ENCODE measurements around the gene SPEN.

The SPEN gene

GRCh38 chr1:15945011-15945831 lies 97.7 kb downstream of the SPEN start:
- no peak for DNase-seq

GRCh38 chr1:15945832-15946448 lies 98.4 kb downstream of the SPEN start:
- DNase-seq = no peak

DNA sequence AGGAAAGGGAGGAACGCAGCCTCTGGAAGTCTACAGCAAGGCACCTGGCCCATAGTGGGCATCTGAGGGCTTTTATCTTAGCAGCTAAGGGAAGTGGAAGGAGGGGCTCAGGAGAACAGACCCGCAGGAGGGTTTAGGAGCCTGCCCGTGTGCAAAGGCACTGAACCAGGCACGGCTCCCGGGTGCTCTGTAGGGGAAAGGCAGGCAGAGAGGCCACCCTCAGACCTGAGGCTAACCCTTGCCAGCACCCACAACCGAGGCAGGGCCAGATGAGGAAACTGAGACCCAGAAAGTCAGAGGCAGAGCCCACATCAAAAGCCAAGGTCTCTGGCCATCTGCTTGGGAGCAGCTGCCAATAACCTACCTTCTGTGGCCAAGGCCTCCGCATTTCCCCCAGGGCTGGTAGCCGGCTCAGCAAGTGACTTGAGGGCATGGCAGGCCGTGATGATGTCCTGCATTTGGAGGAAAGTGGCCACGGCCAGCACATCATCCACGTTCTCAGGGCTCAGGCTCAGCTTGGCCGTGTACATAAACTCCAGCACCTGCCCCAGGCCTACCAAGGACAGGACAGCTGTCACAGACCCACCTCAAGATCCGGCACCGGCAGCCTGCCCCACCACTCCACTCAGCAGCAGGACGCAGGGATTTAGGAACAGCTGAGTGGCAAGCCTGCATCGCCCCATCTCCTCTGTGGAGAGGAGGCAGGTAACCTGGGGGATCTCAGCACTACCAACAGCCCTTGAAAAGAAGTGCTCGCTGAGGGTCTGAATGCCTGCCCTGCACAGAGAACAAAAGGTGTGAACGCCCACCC lies 99.3 kb downstream of the SPEN start:
- peak in 1 of 56 donors; percentile 18 for DNase-seq

- DNase-seq = peak in 1 of 56 donors; percentile 33
Measured at GRCh38 chr1:15947382-15948090, 100.0 kb downstream of the SPEN start.

- DNase-seq = no peak
Measured at GRCh38 chr1:15948091-15948591, 100.6 kb downstream of the SPEN start.

GRCh38 chr1:15948595-15949452 lies 101.3 kb downstream of the SPEN start:
- peak in 5 of 56 donors; percentile 30 to 52 (median 38) for DNase-seq

DNA sequence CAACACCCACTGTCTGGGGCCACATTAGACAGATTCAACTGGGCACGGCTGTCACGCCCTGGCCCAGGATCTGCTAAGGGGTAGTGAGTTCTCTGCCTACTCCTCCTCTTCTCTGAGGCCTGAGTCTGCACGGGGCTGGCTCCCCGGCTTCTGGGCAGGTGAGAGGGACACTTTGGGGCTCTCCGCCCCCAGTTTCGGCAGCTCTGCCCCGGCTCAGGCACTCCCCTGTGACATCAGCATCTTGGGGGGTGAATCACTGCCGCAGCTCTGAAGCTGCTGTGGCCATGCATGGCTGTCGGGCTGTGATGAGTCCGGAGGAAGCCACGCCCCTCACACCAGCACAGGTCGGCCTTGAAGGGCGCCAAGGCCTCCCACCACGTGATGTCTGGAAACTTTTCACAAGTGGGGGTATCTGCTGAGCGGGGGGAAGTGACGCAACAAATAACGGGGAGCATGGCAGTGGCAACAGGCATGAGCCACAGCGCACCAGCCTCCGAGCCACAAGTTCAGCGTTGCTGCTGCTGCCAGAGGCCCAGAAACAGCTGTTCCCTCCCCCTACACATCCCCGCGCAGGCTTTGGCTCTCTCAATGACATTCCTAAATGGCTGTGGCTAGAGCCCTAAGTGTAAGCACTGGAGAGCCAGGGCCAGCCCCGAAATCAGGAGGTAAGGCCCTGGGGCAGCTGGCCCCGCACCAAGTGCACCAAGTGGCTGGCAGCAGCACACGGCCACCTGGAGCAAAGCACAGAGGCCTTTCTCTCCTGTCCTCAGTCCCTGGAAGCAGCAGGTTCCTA lies 102.1 kb downstream of the SPEN start:
- peak in 33 of 56 donors; percentile 23 to 89 (median 56) for DNase-seq

DNA sequence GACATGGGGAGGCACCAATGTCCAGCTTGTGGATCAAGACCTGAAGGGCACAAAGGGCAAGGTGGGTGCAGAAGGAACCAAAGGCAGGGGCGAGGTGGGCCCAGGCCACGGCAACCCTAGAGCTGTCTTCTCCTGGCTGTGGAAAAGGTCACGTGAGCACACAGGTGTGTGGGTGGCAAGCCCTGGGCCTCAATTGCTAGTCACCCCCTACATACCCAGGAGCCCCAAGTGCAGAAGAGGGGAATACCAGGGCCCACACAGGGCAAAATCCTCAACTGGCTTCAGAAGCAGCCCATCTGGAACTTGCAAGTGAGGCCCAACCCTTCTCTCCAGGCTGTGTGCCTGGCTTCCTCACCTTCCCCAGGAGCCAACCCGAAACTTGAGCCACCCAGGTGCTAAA lies 102.8 kb downstream of the SPEN start:
- no peak for DNase-seq

GRCh38 chr1:15950763-15951295 lies 103.3 kb downstream of the SPEN start:
- DNase-seq = peak in 1 of 56 donors; percentile 20

DNA sequence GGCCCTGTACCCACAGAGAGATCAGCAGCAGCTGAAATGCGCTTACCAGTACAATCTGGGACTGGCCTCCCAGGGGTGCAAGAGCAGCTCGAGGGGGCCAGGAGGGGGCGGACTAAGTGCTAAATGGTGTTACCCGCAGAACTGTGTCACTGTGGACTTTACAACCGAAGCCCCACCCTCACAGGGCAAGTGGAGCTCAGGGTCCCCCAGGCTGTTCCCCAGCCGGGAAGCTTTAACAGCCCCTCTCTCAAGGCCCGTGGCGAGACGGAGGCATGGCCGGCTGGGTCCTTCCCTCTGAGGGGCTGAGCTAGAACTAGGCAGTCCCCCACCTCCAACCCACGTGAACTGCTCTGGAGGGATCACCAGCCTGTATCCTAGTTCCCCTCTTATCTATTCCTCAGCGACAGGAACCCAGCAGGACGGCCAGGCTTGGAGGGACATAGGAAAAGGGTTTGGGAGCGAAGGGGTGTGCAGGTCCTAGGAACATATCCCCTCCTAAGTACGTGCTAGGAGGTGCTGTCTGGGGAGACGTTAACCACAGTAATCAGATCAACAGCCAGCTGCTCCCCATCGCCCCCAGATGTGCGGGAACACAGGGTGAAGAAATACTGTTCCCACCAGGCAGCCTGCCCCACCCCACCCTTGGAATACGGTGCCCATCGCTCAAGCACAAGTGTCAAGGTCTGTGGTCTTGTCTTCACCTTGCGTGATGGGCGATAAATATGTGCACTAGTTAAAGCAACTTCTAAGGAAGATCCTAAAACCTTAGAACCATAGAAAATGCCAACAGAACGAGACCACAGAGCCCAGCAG lies 104.0 kb downstream of the SPEN start:
- no peak for DNase-seq

DNA sequence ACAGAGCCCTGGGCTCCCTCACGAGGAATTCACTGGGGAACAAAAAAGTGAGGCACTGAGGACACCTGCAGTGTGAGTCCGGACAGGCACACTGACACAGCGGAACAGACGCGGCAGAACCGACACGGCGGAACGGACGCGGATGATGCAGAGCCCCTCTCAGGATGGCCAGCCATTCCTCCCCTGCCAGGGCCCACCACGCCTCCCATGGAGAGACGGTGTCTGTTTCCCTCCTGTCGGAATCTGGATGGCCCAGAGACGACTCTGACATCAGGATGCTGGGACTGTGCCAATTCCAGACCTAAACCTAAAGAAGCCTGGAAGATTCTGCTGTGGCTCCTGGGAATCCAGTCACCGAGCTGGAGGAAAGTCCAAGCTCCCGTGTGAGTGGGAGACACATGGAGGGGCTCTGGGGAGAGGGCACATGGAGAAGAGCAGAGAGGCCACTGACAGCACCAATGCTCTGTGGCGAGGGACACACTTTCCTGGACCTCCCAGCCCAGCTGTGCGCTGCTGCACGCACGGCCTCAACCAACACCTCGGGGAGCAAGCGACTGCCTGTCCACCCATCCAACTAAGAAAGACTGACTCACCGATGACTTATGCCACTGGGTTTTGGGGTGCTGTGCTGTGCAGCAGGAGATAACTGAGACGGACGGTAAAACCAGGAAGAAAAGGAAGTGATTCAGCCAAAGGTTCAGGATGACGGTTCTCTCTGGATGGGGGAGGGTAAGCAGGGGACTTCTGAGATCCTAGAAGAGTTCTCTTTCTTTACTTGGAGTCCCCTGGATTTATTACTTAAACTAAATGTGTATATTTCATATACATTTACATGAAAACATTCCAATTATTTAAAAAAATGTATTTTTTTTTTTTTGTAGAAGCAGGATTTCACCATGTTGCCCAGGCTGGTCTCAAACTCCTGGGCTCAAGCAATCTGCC lies 105.1 kb downstream of the SPEN start:
- DNase-seq = no peak

DNA sequence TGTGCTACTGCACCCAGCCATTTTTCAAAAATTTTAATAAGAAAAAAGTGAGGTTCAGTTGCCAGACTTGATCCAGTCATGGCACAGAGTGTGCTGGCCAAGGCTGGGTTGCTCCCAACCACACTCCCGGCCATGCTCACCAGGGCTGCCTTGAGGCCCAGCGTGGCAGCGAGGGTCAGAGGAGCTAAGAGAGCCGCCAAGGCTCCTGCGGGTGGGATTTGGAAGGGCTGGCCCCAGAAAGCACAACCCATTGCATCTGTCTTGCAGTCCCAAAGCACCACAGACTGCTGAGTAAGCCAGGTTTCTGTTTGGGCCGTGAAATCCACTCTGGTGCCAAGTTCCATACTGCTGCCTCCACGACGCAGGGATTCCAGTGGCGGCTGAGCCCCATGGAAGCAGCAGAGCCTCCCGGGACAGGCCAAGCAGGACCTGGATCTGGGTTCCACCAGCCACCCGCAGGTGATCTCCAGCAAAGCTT lies 105.8 kb downstream of the SPEN start:
- no peak for DNase-seq

DNA sequence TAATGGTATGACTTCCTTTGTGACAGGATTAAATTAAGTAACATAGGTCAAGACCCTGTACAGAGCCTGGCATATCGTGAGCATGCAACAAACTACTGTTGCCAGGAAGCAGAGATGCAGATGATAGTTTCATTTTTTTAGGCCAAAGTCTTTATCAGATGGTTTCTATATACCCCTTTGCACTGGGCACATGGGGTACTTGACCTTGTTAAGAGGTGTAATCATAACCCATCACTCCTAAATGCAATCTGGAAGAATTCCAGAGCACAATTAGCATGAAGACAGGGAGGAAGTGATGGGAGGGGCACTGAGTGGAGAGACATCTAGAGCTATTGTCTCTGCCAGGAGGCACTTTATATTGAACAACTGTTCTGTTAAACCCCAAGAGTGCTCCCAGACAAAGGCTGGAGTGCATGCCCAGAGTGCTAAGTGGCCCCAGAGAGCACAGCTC lies 106.3 kb downstream of the SPEN start:
- peak in 1 of 56 donors; percentile 28 for DNase-seq

DNA sequence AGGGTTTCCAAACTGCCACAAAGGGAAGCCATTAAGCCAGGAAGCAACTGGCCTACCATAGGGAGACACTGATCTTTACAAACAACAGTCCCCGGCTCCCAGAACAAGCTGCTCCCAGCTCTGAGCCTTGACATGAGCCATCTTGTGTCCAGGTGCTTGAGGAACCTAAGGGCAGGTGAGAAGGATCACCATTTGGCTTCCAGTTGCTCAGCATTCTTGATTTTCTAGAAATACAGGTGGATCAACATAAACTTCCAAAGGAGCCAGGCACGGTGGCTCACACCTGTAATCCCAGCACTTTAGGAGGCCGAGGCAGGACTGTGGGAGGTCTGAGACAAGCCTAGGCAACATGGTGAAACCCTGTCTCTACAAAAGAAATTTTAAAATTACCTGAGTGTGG lies 106.8 kb downstream of the SPEN start:
- no peak for DNase-seq

- no peak for DNase-seq
Measured at GRCh38 chr1:15955552-15955951, 108.0 kb downstream of the SPEN start.

DNA sequence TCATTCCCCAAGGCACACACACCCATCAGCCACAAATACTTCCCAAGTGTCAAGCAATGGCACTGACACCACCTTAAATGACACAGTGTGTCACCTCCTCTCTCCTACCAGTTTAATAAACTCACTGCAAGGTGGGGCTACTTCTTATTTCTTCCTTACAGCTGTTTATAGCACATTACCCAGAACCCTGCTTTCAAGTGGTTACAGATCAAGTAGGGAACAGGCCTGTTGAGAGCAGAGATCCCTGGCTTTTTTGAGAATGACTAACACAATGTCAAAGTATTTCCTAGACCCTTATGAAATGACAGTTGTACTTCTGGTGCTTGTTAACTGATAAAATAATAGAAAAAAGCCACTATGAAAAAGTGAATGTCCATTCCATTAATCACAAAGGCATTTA lies 108.6 kb downstream of the SPEN start:
- no peak for DNase-seq

Data from amygdala (tissue), 56 donors.